Peyer's patch (tissue), 4 donors: ENCODE data around the gene MYO7A. TPM values are rescaled to one million over a fixed set of nuclear protein-coding genes. Genes with fewer than 3 reads are reported as not detected.

Experiments
- DNase-seq, 3 donors: peaks; one replicate each; pipeline ENCODE4 v3.0.0-alpha.2; 2017 to 2019
- H3K27ac ChIP-seq, 4 donors: fragments of 200-600 bp; sonication (generic); one replicate each; pipeline ENCODE4 v1.5.1; 2016 to 2019
- H3K27me3 ChIP-seq, 2 donors: fragments of 200-600 bp; sonication (generic); one replicate each; pipeline ENCODE4 v1.5.1; 2019
- H3K36me3 ChIP-seq, 3 donors: fragments of 200-600 bp; sonication (generic); one replicate each; pipeline ENCODE4 v1.5.1; 2016 to 2019
- H3K4me1 ChIP-seq, 4 donors: fragments of 200-600 bp; sonication (generic); one replicate each; pipeline ENCODE4 v1.5.1; 2016 to 2019
- H3K4me3 ChIP-seq, 4 donors: fragments of 200-600 bp; sonication (generic); 1 replicate in 3 of 4; 2 replicates in 1 of 4; pipeline ENCODE4 v1.5.1; 2016 to 2019; ENCODE audit warnings: mild to moderate bottlenecking in 1 of 4
- H3K9me3 ChIP-seq, 4 donors: fragments of 200-600 bp; sonication (generic); one replicate each; pipeline ENCODE4 v1.5.1; 2016 to 2019; ENCODE audit warnings: mild to moderate bottlenecking in 1 of 4
- CTCF ChIP-seq, 6 experiments: fragments of 450-650 bp in 4 of 6; fragments of 200-600 bp in 2 of 6; sonication (generic) in 1 of 6; IDR thresholded peaks; one replicate each; pipeline ENCODE4 v1.5.1; 2017 to 2019; ENCODE audit warnings: antibody characterized with exemption in 6 of 6, mild to moderate bottlenecking in 3 of 6, moderate library complexity in 1 of 6
- POLR2A ChIP-seq, 2 donors: fragments of 450-650 bp; IDR thresholded peaks; one replicate each; pipeline ENCODE4 v1.5.1; 2017; ENCODE audit warnings: antibody characterized with exemption in 2 of 2, mild to moderate bottlenecking in 2 of 2, moderate library complexity in 2 of 2
- total RNA-seq, 4 donors: library from RNA; depleted of rRNA; stranded (reverse); fragments of >200 nt; gene quantifications; one replicate each; pipeline ENCODE4 v1.1.0, GENCODE V29; 2016

Gene MYO7A
- total RNA-seq, 4 donors from 2014 or later = 6.1 to 15.7 (median 7.1) TPM

GRCh38 chr11:77244277-77245027 lies 116.4 kb downstream of the MYO7A start:
- Histone ChIP-seq H3K36me3 (no peaks in the 10 kb centered on the region), H3K4me1 (peaks cover 0 to 7% (median 0%) of the 10 kb centered on the region in 4 donors), H3K9me3 (no peaks in the 10 kb centered on the region), H3K4me3 (no peak overlapping the region), H3K27me3 (no peaks in the 10 kb centered on the region), H3K27ac (no peak overlapping the region)
- DNase-seq = no peak
- no peak for TF ChIP-seq POLR2A (IDR thresholded peaks at IDR 0.05)
- no peak for TF ChIP-seq CTCF (IDR thresholded peaks at IDR 0.05)

- no peak for DNase-seq
- Histone ChIP-seq H3K4me1 (no peaks in the 10 kb centered on the region), H3K9me3 (no peaks in the 10 kb centered on the region), H3K27ac (no peak overlapping the region), H3K4me3 (no peak overlapping the region), H3K36me3 (no peaks in the 10 kb centered on the region), H3K27me3 (no peaks in the 10 kb centered on the region)
- TF ChIP-seq POLR2A (IDR thresholded peaks at IDR 0.05) (no peak), CTCF (IDR thresholded peaks at IDR 0.05) (no peak)
Measured at GRCh38 chr11:77249427-77249826, 121.4 kb downstream of the MYO7A start.

- Histone ChIP-seq H3K9me3 (no peaks in the 10 kb centered on the region), H3K4me3 (no peak overlapping the region), H3K27ac (no peak overlapping the region), H3K27me3 (no peaks in the 10 kb centered on the region), H3K36me3 (no peaks in the 10 kb centered on the region), H3K4me1 (no peaks in the 10 kb centered on the region)
- no peak for DNase-seq
- TF ChIP-seq CTCF (IDR thresholded peaks at IDR 0.05) (no peak), POLR2A (IDR thresholded peaks at IDR 0.05) (no peak)
Measured at GRCh38 chr11:77250881-77251640, 123.0 kb downstream of the MYO7A start.

- H3K9me3 ChIP-seq = no peaks in the 10 kb centered on the region
- no peaks in the 10 kb centered on the region for H3K27me3 ChIP-seq
- H3K4me3 ChIP-seq = no peak overlapping the region
- H3K36me3 ChIP-seq = no peaks in the 10 kb centered on the region
- H3K4me1 ChIP-seq = no peaks in the 10 kb centered on the region
- H3K27ac ChIP-seq = peak overlapping the region in 2 of 4 donors; percentile 2 to 51
- TF ChIP-seq POLR2A (IDR thresholded peaks at IDR 0.05) (no peak), CTCF (IDR thresholded peaks at IDR 0.05) (no peak)
- DNase-seq = peak in 1 of 3 donors; percentile 46
Measured at GRCh38 chr11:77252555-77253270, 124.7 kb downstream of the MYO7A start.

- Histone ChIP-seq H3K27ac (peak overlapping the region in 1 of 4 donors; percentile 51), H3K4me1 (no peaks in the 10 kb centered on the region), H3K27me3 (no peaks in the 10 kb centered on the region), H3K9me3 (no peaks in the 10 kb centered on the region), H3K4me3 (no peak overlapping the region), H3K36me3 (no peaks in the 10 kb centered on the region)
- TF ChIP-seq POLR2A (IDR thresholded peaks at IDR 0.05) (no peak), CTCF (IDR thresholded peaks at IDR 0.05) (no peak)
- DNase-seq = no peak
Measured at GRCh38 chr11:77253690-77254089, 125.6 kb downstream of the MYO7A start.
